ENCODE results near the gene TRAPPC3.

DNA sequence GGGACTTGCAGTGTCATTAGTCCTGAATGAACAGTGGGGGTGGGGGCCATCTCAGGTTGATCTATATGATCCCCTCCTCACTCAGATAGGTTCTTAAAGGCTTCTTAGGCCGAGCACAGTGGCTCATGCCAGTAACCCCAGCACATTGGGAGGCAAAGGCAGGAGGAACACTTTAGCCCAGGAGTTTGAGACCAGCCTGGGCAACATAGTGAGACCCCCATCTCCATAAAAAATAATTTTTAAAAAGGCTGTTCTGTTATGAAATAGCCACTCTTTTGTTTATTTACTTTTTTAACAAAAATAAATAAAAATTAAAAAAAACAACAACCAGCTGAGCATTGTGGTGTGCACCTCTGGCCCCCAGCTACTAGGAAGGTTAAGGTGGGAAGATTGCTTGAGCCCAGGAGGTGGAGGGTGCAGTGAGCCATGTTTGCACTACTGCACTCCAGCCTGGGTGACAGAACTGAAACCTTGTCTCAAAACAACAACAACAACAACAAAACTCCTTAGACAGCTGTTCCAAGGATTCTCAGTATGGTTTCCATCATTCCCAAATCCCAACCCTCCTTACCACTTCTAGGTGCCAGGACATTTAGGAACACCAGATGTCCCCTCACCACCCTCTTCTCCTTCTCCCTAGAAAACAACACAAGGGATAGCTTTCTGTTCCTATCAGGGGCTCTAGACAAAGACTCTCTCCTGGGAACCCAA lies 2.0 kb upstream of the TRAPPC3 start:
- TF ChIP-seq RAD21 (IDR thresholded peaks at IDR 0.05; ENCODE audit: low read depth) (no peak), SP1 (IDR thresholded peaks at IDR 0.05; ENCODE audit: low read depth) (no peak)
- TF ChIP-seq, protein P1, sequence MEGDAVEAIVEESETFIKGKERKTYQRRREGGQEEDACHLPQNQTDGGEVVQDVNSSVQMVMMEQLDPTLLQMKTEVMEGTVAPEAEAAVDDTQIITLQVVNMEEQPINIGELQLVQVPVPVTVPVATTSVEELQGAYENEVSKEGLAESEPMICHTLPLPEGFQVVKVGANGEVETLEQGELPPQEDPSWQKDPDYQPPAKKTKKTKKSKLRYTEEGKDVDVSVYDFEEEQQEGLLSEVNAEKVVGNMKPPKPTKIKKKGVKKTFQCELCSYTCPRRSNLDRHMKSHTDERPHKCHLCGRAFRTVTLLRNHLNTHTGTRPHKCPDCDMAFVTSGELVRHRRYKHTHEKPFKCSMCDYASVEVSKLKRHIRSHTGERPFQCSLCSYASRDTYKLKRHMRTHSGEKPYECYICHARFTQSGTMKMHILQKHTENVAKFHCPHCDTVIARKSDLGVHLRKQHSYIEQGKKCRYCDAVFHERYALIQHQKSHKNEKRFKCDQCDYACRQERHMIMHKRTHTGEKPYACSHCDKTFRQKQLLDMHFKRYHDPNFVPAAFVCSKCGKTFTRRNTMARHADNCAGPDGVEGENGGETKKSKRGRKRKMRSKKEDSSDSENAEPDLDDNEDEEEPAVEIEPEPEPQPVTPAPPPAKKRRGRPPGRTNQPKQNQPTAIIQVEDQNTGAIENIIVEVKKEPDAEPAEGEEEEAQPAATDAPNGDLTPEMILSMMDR (IDR thresholded peaks at IDR 0.05 in 2 of 3, conservative IDR thresholded peaks at IDR 0.05 in 1 of 3; ENCODE audit: borderline replicate concordance in 1 of 3, insufficient read depth in 1 of 3, low read depth in 2 of 3, low read length in 2 of 3): no peak
- TF ChIP-seq, protein P2, sequence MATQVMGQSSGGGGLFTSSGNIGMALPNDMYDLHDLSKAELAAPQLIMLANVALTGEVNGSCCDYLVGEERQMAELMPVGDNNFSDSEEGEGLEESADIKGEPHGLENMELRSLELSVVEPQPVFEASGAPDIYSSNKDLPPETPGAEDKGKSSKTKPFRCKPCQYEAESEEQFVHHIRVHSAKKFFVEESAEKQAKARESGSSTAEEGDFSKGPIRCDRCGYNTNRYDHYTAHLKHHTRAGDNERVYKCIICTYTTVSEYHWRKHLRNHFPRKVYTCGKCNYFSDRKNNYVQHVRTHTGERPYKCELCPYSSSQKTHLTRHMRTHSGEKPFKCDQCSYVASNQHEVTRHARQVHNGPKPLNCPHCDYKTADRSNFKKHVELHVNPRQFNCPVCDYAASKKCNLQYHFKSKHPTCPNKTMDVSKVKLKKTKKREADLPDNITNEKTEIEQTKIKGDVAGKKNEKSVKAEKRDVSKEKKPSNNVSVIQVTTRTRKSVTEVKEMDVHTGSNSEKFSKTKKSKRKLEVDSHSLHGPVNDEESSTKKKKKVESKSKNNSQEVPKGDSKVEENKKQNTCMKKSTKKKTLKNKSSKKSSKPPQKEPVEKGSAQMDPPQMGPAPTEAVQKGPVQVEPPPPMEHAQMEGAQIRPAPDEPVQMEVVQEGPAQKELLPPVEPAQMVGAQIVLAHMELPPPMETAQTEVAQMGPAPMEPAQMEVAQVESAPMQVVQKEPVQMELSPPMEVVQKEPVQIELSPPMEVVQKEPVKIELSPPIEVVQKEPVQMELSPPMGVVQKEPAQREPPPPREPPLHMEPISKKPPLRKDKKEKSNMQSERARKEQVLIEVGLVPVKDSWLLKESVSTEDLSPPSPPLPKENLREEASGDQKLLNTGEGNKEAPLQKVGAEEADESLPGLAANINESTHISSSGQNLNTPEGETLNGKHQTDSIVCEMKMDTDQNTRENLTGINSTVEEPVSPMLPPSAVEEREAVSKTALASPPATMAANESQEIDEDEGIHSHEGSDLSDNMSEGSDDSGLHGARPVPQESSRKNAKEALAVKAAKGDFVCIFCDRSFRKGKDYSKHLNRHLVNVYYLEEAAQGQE (IDR thresholded peaks at IDR 0.05; ENCODE audit: low read depth): no peak
